ENCODE data around the gene MIOX.

The MIOX gene

DNA sequence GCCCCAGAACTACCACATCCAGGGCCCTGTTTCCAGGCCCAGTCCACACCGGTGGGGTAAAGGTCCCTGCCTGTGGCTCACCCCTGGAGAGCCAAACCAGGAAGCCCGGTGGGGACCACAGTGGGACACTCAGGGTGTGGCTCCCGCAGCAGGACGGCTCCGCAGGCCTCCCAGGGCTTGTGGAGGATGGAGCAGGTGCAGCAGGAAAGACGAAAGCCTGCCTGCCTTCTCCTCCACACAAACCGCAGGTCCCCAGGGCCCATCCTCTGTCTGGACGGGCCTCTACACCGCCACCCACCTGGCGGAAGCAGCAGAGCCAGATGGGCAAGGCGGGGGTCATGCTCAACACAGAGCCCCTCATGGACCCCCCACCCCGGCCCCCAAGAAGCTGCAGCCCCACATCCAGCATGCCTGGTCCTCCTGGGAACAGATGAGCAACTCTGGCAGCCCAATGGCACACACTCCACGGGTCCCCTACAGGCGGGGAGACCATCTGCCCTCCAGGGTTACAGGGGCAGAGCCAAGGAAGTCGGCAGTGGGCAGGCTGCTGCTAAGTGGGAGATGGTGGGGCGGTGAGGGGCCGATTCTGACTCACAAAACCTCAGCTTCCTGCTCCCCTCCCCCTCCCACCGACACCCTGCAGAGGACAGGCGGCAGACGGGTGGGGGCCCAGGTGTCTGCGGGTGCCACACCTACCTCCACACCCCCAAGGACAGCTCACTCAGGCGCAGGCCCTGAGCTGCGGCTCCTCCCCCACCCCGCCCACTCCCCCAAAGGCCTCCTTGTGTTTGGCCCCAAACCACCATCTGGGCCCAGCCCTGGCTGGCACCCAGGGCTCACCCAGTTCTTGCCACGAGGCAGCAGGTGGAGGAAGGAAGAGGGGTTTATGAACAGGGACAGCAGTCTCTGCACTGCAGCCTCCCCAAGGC, 17.0 kb upstream of the MIOX start:
- H3K4me3 ChIP-seq (replicated peaks; ENCODE audit: low read depth, low read length) = no peak overlapping the region
- TF ChIP-seq, protein P1, sequence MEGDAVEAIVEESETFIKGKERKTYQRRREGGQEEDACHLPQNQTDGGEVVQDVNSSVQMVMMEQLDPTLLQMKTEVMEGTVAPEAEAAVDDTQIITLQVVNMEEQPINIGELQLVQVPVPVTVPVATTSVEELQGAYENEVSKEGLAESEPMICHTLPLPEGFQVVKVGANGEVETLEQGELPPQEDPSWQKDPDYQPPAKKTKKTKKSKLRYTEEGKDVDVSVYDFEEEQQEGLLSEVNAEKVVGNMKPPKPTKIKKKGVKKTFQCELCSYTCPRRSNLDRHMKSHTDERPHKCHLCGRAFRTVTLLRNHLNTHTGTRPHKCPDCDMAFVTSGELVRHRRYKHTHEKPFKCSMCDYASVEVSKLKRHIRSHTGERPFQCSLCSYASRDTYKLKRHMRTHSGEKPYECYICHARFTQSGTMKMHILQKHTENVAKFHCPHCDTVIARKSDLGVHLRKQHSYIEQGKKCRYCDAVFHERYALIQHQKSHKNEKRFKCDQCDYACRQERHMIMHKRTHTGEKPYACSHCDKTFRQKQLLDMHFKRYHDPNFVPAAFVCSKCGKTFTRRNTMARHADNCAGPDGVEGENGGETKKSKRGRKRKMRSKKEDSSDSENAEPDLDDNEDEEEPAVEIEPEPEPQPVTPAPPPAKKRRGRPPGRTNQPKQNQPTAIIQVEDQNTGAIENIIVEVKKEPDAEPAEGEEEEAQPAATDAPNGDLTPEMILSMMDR (IDR thresholded peaks at IDR 0.05; ENCODE audit: low read length, missing control alignments) = no peak
- DNase-seq (ENCODE audit: low read depth) = peak; percentile 15

DNA sequence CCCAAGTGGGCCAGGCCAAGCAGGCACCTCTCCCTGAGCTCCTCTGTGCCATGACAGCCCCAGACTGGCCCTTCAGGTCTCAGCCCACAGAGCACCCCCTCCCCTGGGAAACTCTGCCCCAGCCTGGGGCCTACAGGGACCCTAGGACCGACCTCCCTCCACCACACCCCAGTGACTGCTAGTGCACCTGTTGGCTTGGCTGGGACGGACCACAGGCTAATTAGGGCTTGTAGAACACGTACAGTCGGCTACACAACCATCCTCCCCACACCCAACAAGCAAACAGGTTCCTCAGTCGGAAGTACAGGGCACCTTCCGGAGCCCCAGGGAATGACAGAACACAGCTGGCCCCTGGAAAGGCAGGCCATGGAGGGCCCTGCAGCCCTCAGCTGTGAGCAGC, 16.2 kb upstream of the MIOX start:
- DNase-seq (ENCODE audit: low read depth) = no peak
- TF ChIP-seq, protein P1 (IDR thresholded peaks at IDR 0.05; ENCODE audit: low read length, missing control alignments) = no peak
- no peak overlapping the region for H3K4me3 ChIP-seq (replicated peaks; ENCODE audit: low read depth, low read length)

DNA sequence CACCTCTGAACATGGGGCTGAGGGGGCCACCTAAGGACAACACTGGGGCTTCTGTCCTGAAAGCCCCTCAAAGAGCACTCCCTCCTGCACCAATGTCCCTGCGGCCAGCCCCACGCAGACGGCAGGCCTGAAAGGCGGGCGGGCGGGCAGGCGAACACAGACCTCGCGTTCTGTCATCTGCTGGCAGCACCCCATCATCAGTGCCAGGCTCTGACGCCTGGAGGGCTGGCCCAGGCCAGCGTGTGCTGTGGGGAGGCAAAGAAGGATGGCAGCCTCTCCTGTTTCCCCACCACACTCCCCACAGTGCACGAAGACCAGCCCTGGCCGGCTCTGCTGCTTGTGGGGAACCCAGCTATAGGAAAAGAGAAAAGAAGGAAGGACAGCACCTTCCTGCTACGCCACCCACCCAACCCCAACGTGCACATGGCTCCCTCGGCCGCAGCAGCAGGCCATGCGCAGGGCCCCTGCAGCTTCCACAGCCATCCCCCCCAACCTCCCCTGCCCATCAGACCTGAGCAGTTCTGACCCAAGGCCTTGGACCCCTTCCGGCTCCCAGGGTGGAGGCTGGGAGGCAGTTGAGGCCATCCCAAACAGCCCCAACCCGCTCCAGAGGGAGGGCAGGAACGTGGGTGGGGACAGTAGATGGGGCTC, 15.3 kb upstream of the MIOX start:
- DNase-seq (ENCODE audit: low read depth) = no peak
- no peak overlapping the region for H3K4me3 ChIP-seq (replicated peaks; ENCODE audit: low read depth, low read length)
- TF ChIP-seq, protein P1 (IDR thresholded peaks at IDR 0.05; ENCODE audit: low read length, missing control alignments) = no peak

DNA sequence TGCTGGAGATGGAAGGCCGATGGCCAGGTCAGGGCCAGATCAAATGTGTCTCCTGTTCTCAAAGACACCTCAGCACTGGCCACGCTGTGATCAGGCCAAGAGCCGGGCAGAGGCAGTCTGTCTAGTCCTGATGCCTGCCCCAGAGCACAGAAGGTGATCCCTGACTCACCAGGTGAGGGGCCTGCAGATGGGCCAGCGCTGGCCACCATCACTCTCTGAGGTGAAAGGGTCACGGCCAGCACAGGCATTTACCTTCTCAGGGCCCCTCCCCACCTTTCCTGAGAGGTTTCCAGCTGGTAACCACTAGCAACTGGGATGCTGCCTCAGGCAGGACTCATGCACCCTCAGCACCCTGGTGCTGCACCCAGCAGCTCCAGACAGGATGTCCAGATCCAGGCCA, 14.7 kb upstream of the MIOX start:
- no peak overlapping the region for H3K4me3 ChIP-seq (replicated peaks; ENCODE audit: low read depth, low read length)
- DNase-seq (ENCODE audit: low read depth) = no peak
- TF ChIP-seq, protein P1 (IDR thresholded peaks at IDR 0.05; ENCODE audit: low read length, missing control alignments) = no peak

DNA sequence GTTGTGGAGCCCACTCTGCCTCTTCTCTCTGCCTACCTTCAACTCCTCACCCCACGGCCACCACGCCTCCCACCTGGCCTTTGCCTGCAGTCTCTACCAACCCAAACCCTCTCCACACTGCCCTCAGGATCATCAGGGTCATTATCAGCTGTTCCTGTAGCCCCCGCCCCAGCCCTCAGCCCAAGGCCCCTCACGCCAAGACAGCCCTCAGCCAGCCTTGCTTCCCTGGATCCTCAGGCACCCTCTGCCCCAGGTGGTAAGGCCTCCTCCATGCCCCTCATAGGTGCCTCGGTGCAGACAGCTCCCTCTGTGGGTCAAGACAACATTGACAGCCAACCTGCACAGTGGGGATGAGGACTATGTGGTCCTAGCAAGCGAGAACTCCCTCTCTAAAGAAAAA, 13.6 kb upstream of the MIOX start:
- TF ChIP-seq, protein P1 (IDR thresholded peaks at IDR 0.05; ENCODE audit: low read length, missing control alignments) = peak; percentile 30
- DNase-seq (ENCODE audit: low read depth) = no peak
- H3K4me3 ChIP-seq (replicated peaks; ENCODE audit: low read depth, low read length) = peak overlapping the region; percentile 53

DNA sequence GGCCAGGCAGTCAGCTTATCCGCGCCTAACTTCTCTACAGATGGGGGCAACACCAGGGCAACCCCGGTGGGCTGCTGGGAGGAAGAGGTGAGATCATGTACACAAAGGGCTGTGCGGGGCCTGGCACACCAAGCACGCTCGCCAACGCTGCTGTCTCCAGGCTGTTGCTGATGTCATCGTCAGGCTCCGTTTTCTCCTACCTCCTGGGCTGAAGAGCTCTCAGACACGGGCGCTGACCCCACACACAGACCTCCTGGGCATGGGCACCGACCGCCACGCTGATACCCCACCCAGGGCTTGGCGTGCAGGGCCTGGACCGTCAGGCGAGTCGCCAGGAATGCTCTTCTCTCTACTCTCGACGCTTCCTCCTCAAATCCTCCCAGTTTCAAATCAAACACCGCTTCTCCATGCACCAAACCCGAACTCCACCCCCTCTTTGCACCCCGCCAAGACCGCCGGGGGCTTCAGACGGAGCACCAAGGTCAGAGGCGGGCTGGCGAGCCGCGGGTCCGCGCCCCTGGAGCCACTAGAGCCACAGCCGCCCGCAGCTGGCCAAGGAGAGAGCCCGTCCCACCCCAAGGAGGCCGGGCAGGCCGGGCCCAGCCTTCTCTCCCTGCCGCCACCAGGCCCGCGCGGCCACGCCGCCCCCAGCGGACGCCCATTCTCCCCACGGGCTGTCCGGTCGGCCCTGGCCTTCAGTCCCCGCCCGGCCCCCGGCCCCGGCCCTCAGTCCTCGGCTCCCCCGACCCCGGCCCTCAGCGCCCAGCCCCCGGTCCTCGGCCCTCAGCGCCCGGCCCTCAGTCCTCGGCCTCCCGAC, 12.6 kb upstream of the MIOX start:
- peak overlapping the region; percentile 53 for H3K4me3 ChIP-seq (replicated peaks; ENCODE audit: low read depth, low read length)
- TF ChIP-seq, protein P1 (IDR thresholded peaks at IDR 0.05; ENCODE audit: low read length, missing control alignments) = no peak
- DNase-seq (ENCODE audit: low read depth) = peak; percentile 50
